Measurements from ENCODE around the gene LRP1B.

LRP1B gene

DNA sequence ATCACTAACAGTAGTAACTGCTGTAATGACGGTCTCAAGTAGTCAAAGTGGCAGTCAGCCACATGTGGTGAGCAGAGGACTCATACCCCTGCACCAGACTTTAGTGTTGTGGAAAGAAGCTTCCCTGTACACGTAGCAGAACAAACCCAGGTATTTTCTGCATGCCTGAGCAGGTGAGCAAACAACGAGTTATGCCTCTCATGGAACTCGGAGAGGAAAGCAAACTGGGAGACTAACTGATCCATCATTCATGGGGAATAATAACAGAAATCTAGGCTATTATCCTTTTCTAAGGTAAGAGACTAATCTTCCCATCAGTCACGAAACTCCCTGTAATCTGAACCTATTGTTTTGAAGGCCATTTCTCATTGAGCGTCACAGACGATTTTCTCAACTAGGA is 1855.4 kb downstream of the LRP1B start:
- Histone ChIP-seq H3K4me1 (ENCODE audit: control insufficient read depth, low read length) (no peaks in the 10 kb centered on the region), H3K4me3 (ENCODE audit: low read length) (no peak overlapping the region), H3F3A (ENCODE audit: control insufficient read depth, insufficient read depth) (no peaks in the 10 kb centered on the region), H3K9me3 (ENCODE audit: control insufficient read depth, insufficient read depth, low read length) (no peaks in the 10 kb centered on the region), H3K79me2 (ENCODE audit: control insufficient read depth, low read length) (no peaks in the 10 kb centered on the region), H4K20me1 (ENCODE audit: control insufficient read depth, insufficient read depth, low read depth, low read length) (no peaks in the 10 kb centered on the region), H3K27me3 (ENCODE audit: control insufficient read depth, low read length) (no peaks in the 10 kb centered on the region), H3K9me2 (replicated peaks; ENCODE audit: control insufficient read depth, low read length) (no peaks in the 10 kb centered on the region; the same call in 1 of the 2 replicates), H3K4me2 (ENCODE audit: low read length) (no peak overlapping the region), H3K36me3 (ENCODE audit: control insufficient read depth, low read length) (no peaks in the 10 kb centered on the region), H3K27ac (ENCODE audit: low read depth, low read length) (no peak overlapping the region)
- TF ChIP-seq EZH2phosphoT487 (IDR thresholded peaks at IDR 0.05; ENCODE audit: borderline replicate concordance, low read length): no peak
- TF ChIP-seq, protein P1, sequence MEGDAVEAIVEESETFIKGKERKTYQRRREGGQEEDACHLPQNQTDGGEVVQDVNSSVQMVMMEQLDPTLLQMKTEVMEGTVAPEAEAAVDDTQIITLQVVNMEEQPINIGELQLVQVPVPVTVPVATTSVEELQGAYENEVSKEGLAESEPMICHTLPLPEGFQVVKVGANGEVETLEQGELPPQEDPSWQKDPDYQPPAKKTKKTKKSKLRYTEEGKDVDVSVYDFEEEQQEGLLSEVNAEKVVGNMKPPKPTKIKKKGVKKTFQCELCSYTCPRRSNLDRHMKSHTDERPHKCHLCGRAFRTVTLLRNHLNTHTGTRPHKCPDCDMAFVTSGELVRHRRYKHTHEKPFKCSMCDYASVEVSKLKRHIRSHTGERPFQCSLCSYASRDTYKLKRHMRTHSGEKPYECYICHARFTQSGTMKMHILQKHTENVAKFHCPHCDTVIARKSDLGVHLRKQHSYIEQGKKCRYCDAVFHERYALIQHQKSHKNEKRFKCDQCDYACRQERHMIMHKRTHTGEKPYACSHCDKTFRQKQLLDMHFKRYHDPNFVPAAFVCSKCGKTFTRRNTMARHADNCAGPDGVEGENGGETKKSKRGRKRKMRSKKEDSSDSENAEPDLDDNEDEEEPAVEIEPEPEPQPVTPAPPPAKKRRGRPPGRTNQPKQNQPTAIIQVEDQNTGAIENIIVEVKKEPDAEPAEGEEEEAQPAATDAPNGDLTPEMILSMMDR (IDR thresholded peaks at IDR 0.05; ENCODE audit: low read depth, low read length, poor library complexity, severe bottlenecking): no peak

DNA sequence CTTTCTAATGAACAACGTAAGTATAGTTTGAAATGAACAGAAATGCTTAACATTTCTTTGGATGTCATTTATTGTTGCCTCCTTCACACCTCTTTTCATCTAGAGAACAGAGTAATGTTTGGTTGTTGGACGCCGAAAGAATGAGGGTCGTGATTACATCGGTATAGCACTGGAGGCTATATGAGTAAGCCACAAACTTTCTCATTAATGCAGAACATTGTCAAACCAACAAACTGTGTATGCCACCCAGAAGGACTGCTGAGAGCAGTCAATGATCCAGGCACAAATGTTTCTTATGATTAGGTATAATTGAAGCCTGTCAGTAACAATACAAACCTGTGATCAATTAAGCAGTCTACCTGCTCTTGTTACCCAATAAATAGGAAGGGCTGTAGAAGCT is 1855.9 kb downstream of the LRP1B start:
- TF ChIP-seq EZH2phosphoT487 (IDR thresholded peaks at IDR 0.05; ENCODE audit: borderline replicate concordance, low read length): no peak
- TF ChIP-seq, protein P1 (IDR thresholded peaks at IDR 0.05; ENCODE audit: low read depth, low read length, poor library complexity, severe bottlenecking): no peak
- no peaks in the 10 kb centered on the region for H3F3A ChIP-seq (ENCODE audit: control insufficient read depth, insufficient read depth)
- H3K27ac ChIP-seq (ENCODE audit: low read depth, low read length): no peak overlapping the region
- no peak overlapping the region for H3K4me2 ChIP-seq (ENCODE audit: low read length)
- H3K79me2 ChIP-seq (ENCODE audit: control insufficient read depth, low read length): no peaks in the 10 kb centered on the region
- no peak overlapping the region for H3K4me3 ChIP-seq (ENCODE audit: low read length)
- no peaks in the 10 kb centered on the region for H4K20me1 ChIP-seq (ENCODE audit: control insufficient read depth, insufficient read depth, low read depth, low read length)
- H3K36me3 ChIP-seq (ENCODE audit: control insufficient read depth, low read length): no peaks in the 10 kb centered on the region
- H3K9me3 ChIP-seq (ENCODE audit: control insufficient read depth, insufficient read depth, low read length): no peaks in the 10 kb centered on the region
- no peaks in the 10 kb centered on the region; the same call in 1 of the 2 replicates for H3K9me2 ChIP-seq (replicated peaks; ENCODE audit: control insufficient read depth, low read length)
- H3K4me1 ChIP-seq (ENCODE audit: control insufficient read depth, low read length): no peaks in the 10 kb centered on the region
- no peaks in the 10 kb centered on the region for H3K27me3 ChIP-seq (ENCODE audit: control insufficient read depth, low read length)

DNA sequence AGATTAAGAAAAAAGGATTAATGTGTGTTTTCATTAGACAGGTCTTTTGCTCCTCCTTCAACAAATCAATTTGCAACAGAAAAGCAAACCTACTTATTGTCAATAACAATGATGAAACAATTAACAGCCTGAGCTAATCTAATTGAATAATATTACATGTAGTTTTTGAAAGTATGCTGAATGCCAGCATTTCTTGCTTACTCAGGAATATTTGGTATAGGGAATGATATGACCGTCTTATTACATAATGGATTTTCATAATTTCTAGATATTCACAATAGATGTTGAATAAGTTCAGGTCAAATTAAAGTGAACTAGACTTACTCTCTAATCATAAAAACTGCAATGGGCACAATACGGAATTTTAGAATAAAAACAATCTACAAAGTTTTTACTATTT is 1856.9 kb downstream of the LRP1B start:
- H3K4me1 ChIP-seq (ENCODE audit: control insufficient read depth, low read length): no peaks in the 10 kb centered on the region
- no peaks in the 10 kb centered on the region; the same call in 1 of the 2 replicates for H3K9me2 ChIP-seq (replicated peaks; ENCODE audit: control insufficient read depth, low read length)
- no peak overlapping the region for H3K4me3 ChIP-seq (ENCODE audit: low read length)
- TF ChIP-seq EZH2phosphoT487 (IDR thresholded peaks at IDR 0.05; ENCODE audit: borderline replicate concordance, low read length): no peak
- TF ChIP-seq, protein P1 (IDR thresholded peaks at IDR 0.05; ENCODE audit: low read depth, low read length, poor library complexity, severe bottlenecking): no peak
- H4K20me1 ChIP-seq (ENCODE audit: control insufficient read depth, insufficient read depth, low read depth, low read length): no peaks in the 10 kb centered on the region
- no peaks in the 10 kb centered on the region for H3K79me2 ChIP-seq (ENCODE audit: control insufficient read depth, low read length)
- no peak overlapping the region for H3K4me2 ChIP-seq (ENCODE audit: low read length)
- no peaks in the 10 kb centered on the region for H3K36me3 ChIP-seq (ENCODE audit: control insufficient read depth, low read length)
- H3K27me3 ChIP-seq (ENCODE audit: control insufficient read depth, low read length): no peaks in the 10 kb centered on the region
- no peak overlapping the region for H3K27ac ChIP-seq (ENCODE audit: low read depth, low read length)
- no peaks in the 10 kb centered on the region for H3F3A ChIP-seq (ENCODE audit: control insufficient read depth, insufficient read depth)
- no peaks in the 10 kb centered on the region for H3K9me3 ChIP-seq (ENCODE audit: control insufficient read depth, insufficient read depth, low read length)
